H1 (cell line): ENCODE results near the gene NR1H3. TPM values are rescaled to one million over a fixed set of nuclear protein-coding genes. Genes with fewer than 3 reads are reported as not detected.

ENCODE experiments used
- E2F6 ChIP-seq: IDR thresholded peaks from 2 replicates; pipeline ENCODE4 v1.6.1; 2012; ENCODE audit warnings: inconsistent platforms
- TBP ChIP-seq: IDR thresholded peaks from 2 replicates; pipeline ENCODE4 v1.6.1; 2011; ENCODE audit warnings: low read depth, low read length, improper control_type of control experiment
- polyA plus RNA-seq, 7 experiments: library from polyadenylated mRNA; depleted of rRNA in 3 of 7; stranded (reverse) in 5 of 7; unstranded in 2 of 7; fragments of >200 nt in 5 of 7; fragments of 200-250 nt in 2 of 7; gene quantifications; 1 replicate in 5 of 7; 2 replicates in 1 of 7; 4 replicates in 1 of 7; pipeline versions ENCODE4 v1.2.1 to v1.2.3, GENCODE V29; 2011 to 2013; ENCODE audit warnings: missing spikeins in 2 of 7, mixed read lengths in 2 of 7
- total RNA-seq: library from RNA; stranded (reverse); fragmentation: NEBNext Ultra II Directional; extraction: Animal tissue kit (Norgen Biotek cat#: 25700); gene quantifications from 2 replicates; pipeline ENCODE4 v1.2.1, GENCODE V29; 2021

The NR1H3 gene
- total and polyA plus RNA-seq, 2 of the 8 experiments (the other 6 are each of a cell fraction or from before 2014, with no cell fraction given): 19.9 to 42.1 TPM

DNA sequence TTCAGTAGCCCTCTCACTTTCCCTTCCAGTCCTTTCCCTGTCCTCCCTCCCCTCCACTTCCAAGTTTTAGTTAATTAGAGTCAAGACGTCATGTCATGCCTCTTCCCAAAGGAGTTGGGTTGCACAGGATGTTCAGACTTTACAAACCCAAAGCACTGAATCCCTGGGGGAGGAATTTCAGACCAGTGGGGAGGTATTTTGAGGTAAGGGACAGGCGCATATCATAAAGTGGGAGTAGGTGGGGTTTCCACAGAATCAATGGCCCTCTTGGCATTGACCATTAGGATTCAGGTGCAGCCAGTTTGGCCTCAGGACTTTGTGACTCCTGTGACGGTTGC is 8.4 kb upstream of the NR1H3 start (continued):
- TF ChIP-seq E2F6: no peak
- TF ChIP-seq TBP: no peak
